HepG2 (cell line): ENCODE measurements around the gene CRNKL1. TPM values are rescaled to one million over a fixed set of nuclear protein-coding genes. Genes with fewer than 3 reads are reported as not detected.

Experiments
- CSRNP2 ChIP-seq: sonication (generic); formaldehyde crosslinking; conservative IDR thresholded peaks from 2 replicates; pipeline ENCODE4 v1.8.0; 2022; ENCODE audit warnings: low read depth, missing genetic modification reagents
- EP300 ChIP-seq, 3 experiments: sonication (generic) in 1 of 3; formaldehyde crosslinking in 1 of 3; IDR thresholded peaks; 2 replicates each; pipeline versions ENCODE4 v1.5.1 to v1.6.1; 2011 to 2020; ENCODE audit warnings: low read depth in 2 of 3, low read length in 2 of 3, borderline replicate concordance in 1 of 3, improper control_type of control experiment in 1 of 3, mild to moderate bottlenecking in 1 of 3, missing genetic modification reagents in 1 of 3, moderate library complexity in 1 of 3
- JDP2 ChIP-seq: sonication (generic); formaldehyde crosslinking; IDR thresholded peaks from 2 replicates; pipeline ENCODE4 v1.8.1; 2022; ENCODE audit warnings: missing genetic modification reagents, borderline replicate concordance
- MEIS1 ChIP-seq: sonication (generic); formaldehyde crosslinking; IDR thresholded peaks from 2 replicates; pipeline ENCODE4 v1.9.0; 2021; ENCODE audit warnings: mild to moderate bottlenecking, missing genetic modification reagents, moderate library complexity, borderline replicate concordance
- PHF20 ChIP-seq: sonication (generic); formaldehyde crosslinking; IDR thresholded peaks from 2 replicates; pipeline ENCODE4 v1.5.0; 2020; ENCODE audit warnings: mild to moderate bottlenecking, missing genetic modification reagents
- RORA ChIP-seq: sonication (generic); formaldehyde crosslinking; IDR thresholded peaks from 2 replicates; pipeline ENCODE4 v1.5.0; 2020; ENCODE audit warnings: mild to moderate bottlenecking, missing genetic modification reagents, moderate library complexity
- SP2 ChIP-seq: sonication (generic); formaldehyde crosslinking; IDR thresholded peaks from 2 replicates; pipeline ENCODE4 v1.5.1; 2020; ENCODE audit warnings: mild to moderate bottlenecking, missing genetic modification reagents
- TFDP2 ChIP-seq: sonication (generic); formaldehyde crosslinking; IDR thresholded peaks from 2 replicates; pipeline ENCODE4 v1.4.0; 2020; ENCODE audit warnings: missing genetic modification reagents
- YEATS4 ChIP-seq: sonication (generic); formaldehyde crosslinking; IDR thresholded peaks from 2 replicates; pipeline ENCODE4 v1.4.0; 2020; ENCODE audit warnings: missing genetic modification reagents, borderline replicate concordance
- ZBTB37 ChIP-seq: sonication (generic); formaldehyde crosslinking; IDR thresholded peaks from 2 replicates; pipeline ENCODE4 v1.4.0; 2020; ENCODE audit warnings: mild to moderate bottlenecking, missing genetic modification reagents
- ZNF124 ChIP-seq: sonication (generic); formaldehyde crosslinking; IDR thresholded peaks from 2 replicates; pipeline ENCODE4 v1.4.0; 2020; ENCODE audit warnings: missing genetic modification reagents
- ZNF432 ChIP-seq: sonication (generic); formaldehyde crosslinking; IDR thresholded peaks from 2 replicates; pipeline ENCODE4 v1.5.0; 2020; ENCODE audit warnings: missing genetic modification reagents, mild to moderate bottlenecking, borderline replicate concordance
- ZNF646 ChIP-seq: sonication (generic); formaldehyde crosslinking; IDR thresholded peaks from 2 replicates; pipeline ENCODE4 v1.9.0; 2021; ENCODE audit warnings: mild to moderate bottlenecking, missing genetic modification reagents
- ZNF816 ChIP-seq: sonication (generic); formaldehyde crosslinking; IDR thresholded peaks from 2 replicates; pipeline ENCODE4 v1.8.0; 2022; ENCODE audit warnings: missing genetic modification reagents, mild to moderate bottlenecking, borderline replicate concordance
- ZSCAN21 ChIP-seq: sonication (generic); formaldehyde crosslinking; IDR thresholded peaks from 2 replicates; pipeline ENCODE4 v1.8.0; 2022; ENCODE audit warnings: mild to moderate bottlenecking, missing genetic modification reagents, moderate library complexity, borderline replicate concordance
- ZSCAN31 ChIP-seq: sonication (generic); formaldehyde crosslinking; IDR thresholded peaks from 2 replicates; pipeline ENCODE4 v1.5.0; 2020; ENCODE audit warnings: low read depth, mild to moderate bottlenecking, missing genetic modification reagents
- polyA plus RNA-seq, 8 experiments: library from polyadenylated mRNA; depleted of rRNA in 3 of 8; stranded (reverse) in 7 of 8; unstranded in 1 of 8; fragments of >200 nt; fragmentation: Illumina TruSeq in 4 of 8; extraction: Trizol in 4 of 8; gene quantifications; 2 replicates each; pipeline versions ENCODE4 v1.2.1 to v1.2.3, GENCODE V29; 2011 to 2016; ENCODE audit warnings: low read depth in 4 of 8, missing spikeins in 1 of 8, mixed read lengths in 1 of 8; ENCODE audit not compliant: insufficient read depth in 1 of 8
- total RNA-seq, 5 experiments: library from RNA; depleted of rRNA; stranded (reverse); fragments of >200 nt; fragmentation: Illumina TruSeq; extraction: Trizol; gene quantifications; 2 replicates each; pipeline ENCODE4 v1.2.3, GENCODE V29; 2016; ENCODE audit warnings: low read depth in 1 of 5

CRNKL1 gene
- total and polyA plus RNA-seq, 2 of the 13 experiments (the other 11 are each of a cell fraction or from before 2014, with no cell fraction given) = 12.3 to 64.5 TPM

GRCh38 chr20:20017001-20017843, 35.0 kb downstream of the CRNKL1 start, which contains the start of gene NAA20 (continued):
- TF ChIP-seq JDP2 (CRISPR knock-in tag) (peak; percentile 16; the same call in 1 of the 2 replicates), ZSCAN21 (CRISPR knock-in tag) (peak; percentile 99), YEATS4 (CRISPR knock-in tag) (peak; percentile 99), PHF20 (CRISPR knock-in tag) (peak; percentile 97), RORA (CRISPR knock-in tag) (no peak), ZSCAN31 (peak; percentile 97), ZNF124 (CRISPR knock-in tag) (peak; percentile 97), ZNF432 (CRISPR knock-in tag) (no peak), CSRNP2 (CRISPR knock-in tag) (peak; percentile 96), ZBTB37 (CRISPR knock-in tag) (peak; percentile 55; the same call in 1 of the 2 replicates), ZNF816 (CRISPR knock-in tag) (peak; percentile 89; the same call in 1 of the 2 replicates), MEIS1 (CRISPR knock-in tag) (peak; percentile 83), EP300 (IDR thresholded peaks at IDR 0.05; ENCODE audit: low read depth in 2 of 2, low read length in 2 of 2) (peak in 1 of 2 experiments; percentile 36; a peak in 2 of 4 replicates), EP300 (CRISPR knock-in tag; IDR thresholded peaks at IDR 0.05; ENCODE audit: borderline replicate concordance) (peak; percentile 40; the same call in 1 of the 2 replicates), ZNF646 (CRISPR knock-in tag) (no peak), SP2 (CRISPR knock-in tag) (peak; percentile 76), TFDP2 (CRISPR knock-in tag) (peak; percentile 96)
